Right atrium auricular region (tissue), 2 donors: ENCODE results near the gene BTD. TPM values are rescaled to one million over a fixed set of nuclear protein-coding genes. Genes with fewer than 3 reads are reported as not detected.

Source experiments
- DNase-seq: peaks from one replicate; pipeline ENCODE4 v3.0.0-alpha.2; 2019; ENCODE audit warnings: low spot score
- H3K27ac ChIP-seq, 2 donors: fragments of 200-600 bp; sonication (generic); 1 replicate in 1 of 2; 2 replicates in 1 of 2; pipeline ENCODE4 v1.5.1; 2016 to 2019
- H3K27me3 ChIP-seq, 2 donors: fragments of 200-600 bp; sonication (generic); one replicate each; pipeline versions ENCODE4 v1.5.1 to v1.6.0; 2017 to 2019
- H3K36me3 ChIP-seq: fragments of 200-600 bp; sonication (generic); one replicate; pipeline ENCODE4 v1.5.1; 2016
- H3K4me1 ChIP-seq, 2 donors: fragments of 200-600 bp; sonication (generic); one replicate each; pipeline versions ENCODE4 v1.5.1 to v1.6.0; 2017 to 2019
- H3K4me3 ChIP-seq, 2 donors: fragments of 200-600 bp; sonication (generic); 1 replicate in 1 of 2; 2 replicates in 1 of 2; pipeline ENCODE4 v1.5.1; 2017 to 2019; ENCODE audit warnings: mild to moderate bottlenecking in 1 of 2, moderate library complexity in 1 of 2
- H3K9me3 ChIP-seq, 2 donors: fragments of 200-600 bp; sonication (generic); one replicate each; pipeline ENCODE4 v1.5.1; 2019
- total RNA-seq, 2 donors: library from RNA; depleted of rRNA; stranded (reverse); fragments of >200 nt; gene quantifications; one replicate each; pipeline ENCODE4 v1.1.0, GENCODE V29; 2016
- TF ChIP-seq, protein P1 (sequence below), 2 donors: fragments of 200-600 bp; sonication (generic); IDR thresholded peaks; one replicate each; pipeline ENCODE4 v1.5.1; 2019; ENCODE audit warnings: antibody characterized with exemption in 2 of 2

BTD gene
- total RNA-seq, 2 donors from 2014 or later: 10.3 to 16.2 TPM

- DNase-seq: no peak
- H3K4me3 ChIP-seq: no peak overlapping the region
- TF ChIP-seq, protein P1, sequence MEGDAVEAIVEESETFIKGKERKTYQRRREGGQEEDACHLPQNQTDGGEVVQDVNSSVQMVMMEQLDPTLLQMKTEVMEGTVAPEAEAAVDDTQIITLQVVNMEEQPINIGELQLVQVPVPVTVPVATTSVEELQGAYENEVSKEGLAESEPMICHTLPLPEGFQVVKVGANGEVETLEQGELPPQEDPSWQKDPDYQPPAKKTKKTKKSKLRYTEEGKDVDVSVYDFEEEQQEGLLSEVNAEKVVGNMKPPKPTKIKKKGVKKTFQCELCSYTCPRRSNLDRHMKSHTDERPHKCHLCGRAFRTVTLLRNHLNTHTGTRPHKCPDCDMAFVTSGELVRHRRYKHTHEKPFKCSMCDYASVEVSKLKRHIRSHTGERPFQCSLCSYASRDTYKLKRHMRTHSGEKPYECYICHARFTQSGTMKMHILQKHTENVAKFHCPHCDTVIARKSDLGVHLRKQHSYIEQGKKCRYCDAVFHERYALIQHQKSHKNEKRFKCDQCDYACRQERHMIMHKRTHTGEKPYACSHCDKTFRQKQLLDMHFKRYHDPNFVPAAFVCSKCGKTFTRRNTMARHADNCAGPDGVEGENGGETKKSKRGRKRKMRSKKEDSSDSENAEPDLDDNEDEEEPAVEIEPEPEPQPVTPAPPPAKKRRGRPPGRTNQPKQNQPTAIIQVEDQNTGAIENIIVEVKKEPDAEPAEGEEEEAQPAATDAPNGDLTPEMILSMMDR (IDR thresholded peaks at IDR 0.05): no peak
- peaks cover 0 to 13% of the 10 kb centered on the region in 2 donors for H3K4me1 ChIP-seq
- H3K27ac ChIP-seq: no peak overlapping the region
- no peaks in the 10 kb centered on the region for H3K27me3 ChIP-seq
- peaks cover 31% of the 10 kb centered on the region for H3K36me3 ChIP-seq
- no peaks in the 10 kb centered on the region for H3K9me3 ChIP-seq
Measured at GRCh38 chr3:15683253-15683652, 81.7 kb downstream of the BTD start.

DNA sequence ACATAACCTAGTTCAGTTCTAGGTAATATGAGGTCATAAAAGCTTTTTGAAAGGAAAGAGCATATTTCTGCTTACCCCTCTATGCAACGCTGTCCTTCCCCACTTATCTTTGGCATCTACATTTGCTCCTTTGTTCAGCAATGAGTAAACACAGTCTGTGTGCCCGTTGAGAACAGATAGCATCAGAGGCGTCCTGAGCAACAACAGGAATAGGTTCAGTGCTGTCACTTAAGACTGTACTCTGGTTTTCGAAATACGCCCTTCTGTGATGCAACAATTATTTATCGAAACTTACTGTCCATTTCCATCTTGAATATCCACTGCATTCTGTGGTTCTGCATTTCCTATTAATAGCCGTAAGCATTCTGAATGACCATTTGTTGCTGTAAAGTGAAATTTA is 84.4 kb downstream of the BTD start:
- no peak for DNase-seq
- TF ChIP-seq, protein P1 (IDR thresholded peaks at IDR 0.05): no peak
- Histone ChIP-seq H3K27me3 (no peaks in the 10 kb centered on the region), H3K9me3 (no peaks in the 10 kb centered on the region), H3K27ac (no peak overlapping the region), H3K4me3 (no peak overlapping the region), H3K4me1 (peaks cover 0 to 13% of the 10 kb centered on the region in 2 donors), H3K36me3 (peaks cover 26% of the 10 kb centered on the region)

DNA sequence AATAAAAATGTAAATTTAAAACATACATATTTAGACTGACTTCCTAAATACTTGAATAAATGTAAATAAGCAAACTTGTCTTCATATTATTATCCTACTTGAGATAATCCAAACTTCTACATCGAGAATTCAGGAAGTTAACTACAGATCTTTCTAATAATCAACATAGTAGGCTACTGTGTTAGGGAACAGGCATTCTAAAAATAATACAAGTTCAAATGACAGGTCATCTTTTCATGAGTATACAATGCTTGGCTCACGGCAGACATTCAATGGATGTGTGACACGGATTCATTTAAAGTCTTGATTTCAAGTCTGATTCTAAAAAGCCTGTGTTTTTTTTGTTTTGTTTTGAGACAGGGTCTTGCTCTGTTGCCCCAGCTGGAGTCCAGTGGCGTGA is 88.7 kb downstream of the BTD start:
- no peak for DNase-seq
- no peaks in the 10 kb centered on the region for H3K9me3 ChIP-seq
- no peaks in the 10 kb centered on the region for H3K4me1 ChIP-seq
- no peaks in the 10 kb centered on the region for H3K27me3 ChIP-seq
- H3K36me3 ChIP-seq: peaks cover 13% of the 10 kb centered on the region
- no peak overlapping the region for H3K27ac ChIP-seq
- TF ChIP-seq, protein P1 (IDR thresholded peaks at IDR 0.05): no peak
- no peak overlapping the region for H3K4me3 ChIP-seq

DNA sequence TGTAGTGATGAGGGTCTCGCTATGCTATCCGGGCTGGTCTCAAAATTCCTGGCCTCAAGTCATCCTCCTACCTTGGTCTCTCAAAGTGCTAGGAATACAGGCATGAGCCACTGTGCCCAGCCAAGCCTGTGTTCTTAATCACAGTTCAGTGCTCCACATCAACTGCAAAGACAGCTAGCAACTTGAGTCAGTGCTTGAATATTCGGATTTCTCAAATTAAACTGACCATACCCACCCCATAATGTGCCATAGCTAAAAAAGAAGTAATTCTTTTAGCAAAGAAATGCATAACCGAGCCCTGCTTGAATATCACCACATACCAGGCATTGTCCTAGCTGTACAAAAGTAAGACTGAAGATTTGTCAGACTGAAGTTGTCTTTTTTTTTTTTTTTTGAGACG is 89.2 kb downstream of the BTD start:
- no peak for DNase-seq
- H3K27me3 ChIP-seq: no peaks in the 10 kb centered on the region

GRCh38 chr3:15693355-15693754 is 91.8 kb downstream of the BTD start:
- no peak overlapping the region for H3K27ac ChIP-seq
- H3K9me3 ChIP-seq: no peaks in the 10 kb centered on the region
- H3K4me3 ChIP-seq: no peak overlapping the region
- no peak for DNase-seq
- no peaks in the 10 kb centered on the region for H3K27me3 ChIP-seq
- H3K36me3 ChIP-seq: peaks cover 4% of the 10 kb centered on the region
- TF ChIP-seq, protein P1 (IDR thresholded peaks at IDR 0.05): no peak
- no peaks in the 10 kb centered on the region for H3K4me1 ChIP-seq

More for the DNA sequence above, 89.2 kb downstream of the BTD start:
- Histone ChIP-seq H3K27ac (no peak overlapping the region), H3K9me3 (no peaks in the 10 kb centered on the region), H3K4me1 (no peaks in the 10 kb centered on the region), H3K36me3 (peaks cover 13% of the 10 kb centered on the region), H3K4me3 (no peak overlapping the region)
- TF ChIP-seq, protein P1 (IDR thresholded peaks at IDR 0.05): no peak

GRCh38 chr3:15694628-15695027 is 93.1 kb downstream of the BTD start:
- H3K36me3 ChIP-seq: no peaks in the 10 kb centered on the region

More at GRCh38 chr3:15694628-15695027, 93.1 kb downstream of the BTD start:
- Histone ChIP-seq H3K27ac (no peak overlapping the region), H3K9me3 (no peaks in the 10 kb centered on the region), H3K4me3 (no peak overlapping the region), H3K27me3 (no peaks in the 10 kb centered on the region), H3K4me1 (no peaks in the 10 kb centered on the region)
- TF ChIP-seq, protein P1 (IDR thresholded peaks at IDR 0.05): no peak
- no peak for DNase-seq
